HepG2 (cell line): Measurements from ENCODE around the gene CTPS2. TPM values are rescaled to one million over a fixed set of nuclear protein-coding genes. Genes with fewer than 3 reads are reported as not detected.

ENCODE experiments used
- DR1 ChIP-seq: sonication (generic); formaldehyde crosslinking; IDR thresholded peaks from 2 replicates; pipeline ENCODE4 v1.8.0; 2021; ENCODE audit warnings: mild to moderate bottlenecking, missing genetic modification reagents, inconsistent platforms
- E2F5 ChIP-seq: sonication (generic); formaldehyde crosslinking; conservative IDR thresholded peaks from 2 replicates; pipeline ENCODE4 v1.4.0; 2020; ENCODE audit warnings: missing genetic modification reagents
- ELF1 ChIP-seq: sonication (generic); formaldehyde crosslinking; IDR thresholded peaks from 2 replicates; pipeline ENCODE4 v1.4.0; 2020; ENCODE audit warnings: missing genetic modification reagents
- ETS1 ChIP-seq: sonication (generic); formaldehyde crosslinking; IDR thresholded peaks from 2 replicates; pipeline ENCODE4 v1.4.0; 2020; ENCODE audit warnings: missing genetic modification reagents
- HMG20A ChIP-seq: IDR thresholded peaks from 2 replicates; pipeline ENCODE4 v1.6.1; 2016; ENCODE audit warnings: borderline replicate concordance
- HNF4A ChIP-seq: sonication (generic); formaldehyde crosslinking; IDR thresholded peaks from 2 replicates; pipeline ENCODE4 v1.4.0; 2020; ENCODE audit warnings: missing genetic modification reagents
- KDM3A ChIP-seq: IDR thresholded peaks from 2 replicates; pipeline ENCODE4 v1.6.1; 2018; ENCODE audit warnings: low read depth, missing compliant biosample characterization
- KLF16 ChIP-seq, 2 experiments: sonication (generic) in 1 of 2; formaldehyde crosslinking in 1 of 2; IDR thresholded peaks; 2 replicates each; pipeline versions ENCODE4 v1.6.1 to v1.8.0; 2016 to 2023; ENCODE audit warnings: missing genetic modification reagents in 2 of 2, missing compliant biosample characterization in 1 of 2
- MAFF ChIP-seq: IDR thresholded peaks from 2 replicates; pipeline ENCODE4 v1.6.1; 2011; ENCODE audit warnings: low read depth, low read length, improper control_type of control experiment
- NFYC ChIP-seq: IDR thresholded peaks from 2 replicates; pipeline ENCODE4 v1.6.1; 2016; ENCODE audit warnings: missing genetic modification reagents, missing compliant biosample characterization
- NONO ChIP-seq, 2 experiments: fragments of 450-650 bp in 1 of 2; sonication (generic) in 1 of 2; formaldehyde crosslinking in 1 of 2; IDR thresholded peaks in 1 of 2; conservative IDR thresholded peaks in 1 of 2; 2 replicates each; pipeline versions ENCODE4 v1.6.1 to v1.8.0; 2017 to 2022; ENCODE audit warnings: mild to moderate bottlenecking in 1 of 2, missing genetic modification reagents in 1 of 2, moderate library complexity in 1 of 2
- PRDM4 ChIP-seq: sonication (generic); formaldehyde crosslinking; IDR thresholded peaks from 2 replicates; pipeline ENCODE4 v1.9.0; 2021; ENCODE audit warnings: missing genetic modification reagents, borderline replicate concordance
- RCOR2 ChIP-seq: IDR thresholded peaks from 2 replicates; pipeline ENCODE4 v1.6.1; 2016; ENCODE audit warnings: missing biosample characterization, missing genetic modification reagents
- RFX5 ChIP-seq: IDR thresholded peaks from 2 replicates; pipeline ENCODE4 v1.6.1; 2011; ENCODE audit warnings: low read depth, low read length, improper control_type of control experiment
- SOX13 ChIP-seq, 3 experiments: fragments of 450-650 bp in 1 of 3; sonication (generic) in 1 of 3; formaldehyde crosslinking in 1 of 3; IDR thresholded peaks in 2 of 3; conservative IDR thresholded peaks in 1 of 3; 2 replicates each; pipeline versions ENCODE4 v1.5.0 to v1.6.1; 2016 to 2020; ENCODE audit warnings: antibody characterized with exemption in 1 of 3, mild to moderate bottlenecking in 1 of 3, missing compliant biosample characterization in 1 of 3, missing genetic modification reagents in 1 of 3, moderate library complexity in 1 of 3
- SP1 ChIP-seq, 2 experiments: fragments of 450-650 bp in 1 of 2; sonication (generic) in 1 of 2; formaldehyde crosslinking in 1 of 2; IDR thresholded peaks; 2 replicates each; pipeline versions ENCODE4 v1.4.0 to v1.6.1; 2016 to 2020; ENCODE audit warnings: missing genetic modification reagents in 1 of 2
- SRY ChIP-seq: sonication (generic); formaldehyde crosslinking; IDR thresholded peaks from 2 replicates; pipeline ENCODE4 v1.8.0; 2022; ENCODE audit warnings: mild to moderate bottlenecking, missing genetic modification reagents
- ZBTB21 ChIP-seq: sonication (generic); formaldehyde crosslinking; IDR thresholded peaks from 2 replicates; pipeline ENCODE4 v1.4.0; 2020; ENCODE audit warnings: missing genetic modification reagents
- ZFP82 ChIP-seq: sonication (generic); formaldehyde crosslinking; IDR thresholded peaks from 2 replicates; pipeline ENCODE4 v1.5.1; 2020; ENCODE audit warnings: mild to moderate bottlenecking, missing genetic modification reagents, borderline replicate concordance
- ZHX1 ChIP-seq: sonication (generic); formaldehyde crosslinking; IDR thresholded peaks from 2 replicates; pipeline ENCODE4 v1.8.1; 2022; ENCODE audit warnings: low read depth, mild to moderate bottlenecking, missing genetic modification reagents
- ZNF451 ChIP-seq: sonication (generic); formaldehyde crosslinking; IDR thresholded peaks from 2 replicates; pipeline ENCODE4 v1.5.0; 2020; ENCODE audit warnings: mild to moderate bottlenecking, missing genetic modification reagents
- ZNF501 ChIP-seq: sonication (generic); formaldehyde crosslinking; IDR thresholded peaks from 2 replicates; pipeline ENCODE4 v1.5.1; 2020; ENCODE audit warnings: mild to moderate bottlenecking, moderate library complexity, missing genetic modification reagents
- polyA plus RNA-seq, 8 experiments: library from polyadenylated mRNA; depleted of rRNA in 3 of 8; stranded (reverse) in 7 of 8; unstranded in 1 of 8; fragments of >200 nt; fragmentation: Illumina TruSeq in 4 of 8; extraction: Trizol in 4 of 8; gene quantifications; 2 replicates each; pipeline versions ENCODE4 v1.2.1 to v1.2.3, GENCODE V29; 2011 to 2016; ENCODE audit warnings: low read depth in 4 of 8, missing spikeins in 1 of 8, mixed read lengths in 1 of 8; ENCODE audit not compliant: insufficient read depth in 1 of 8
- total RNA-seq, 5 experiments: library from RNA; depleted of rRNA; stranded (reverse); fragments of >200 nt; fragmentation: Illumina TruSeq; extraction: Trizol; gene quantifications; 2 replicates each; pipeline ENCODE4 v1.2.3, GENCODE V29; 2016; ENCODE audit warnings: low read depth in 1 of 5

The CTPS2 gene
- total and polyA plus RNA-seq, 2 of the 13 experiments (the other 11 are each of a cell fraction or from before 2014, with no cell fraction given), result 10.3 to 26.1 TPM

GRCh38 chrX:16719334-16720084 is 7.0 kb upstream of the CTPS2 start, which contains the start of gene SYAP1 (continued):
- TF ChIP-seq ZFP82 (no peak), HMG20A (CRISPR knock-in tag) (no peak; the same call in 1 of the 2 replicates), SRY (CRISPR knock-in tag) (peak; percentile 57; the same call in 1 of the 2 replicates), SP1 (IDR thresholded peaks at IDR 0.05) (no peak), SP1 (CRISPR knock-in tag; IDR thresholded peaks at IDR 0.05) (peak; percentile 87), PRDM4 (no peak), NFYC (peak; percentile 41), DR1 (peak; percentile 69), KLF16 (CRISPR knock-in tag; IDR thresholded peaks at IDR 0.05) (no peak; a peak in 1 of 4 replicates), KDM3A (0 out of 2 replicates have a peak, but pooled peaks have one; percentile 32), RFX5 (peak; percentile 46; the same call in 1 of the 2 replicates), ELF1 (CRISPR knock-in tag) (peak; percentile 77; the same call in 1 of the 2 replicates), RCOR2 (CRISPR knock-in tag) (no peak), ZNF501 (CRISPR knock-in tag) (peak; percentile 59), SOX13 (IDR thresholded peaks at IDR 0.05) (no peak), SOX13 (CRISPR knock-in tag; conservative IDR thresholded peaks at IDR 0.05 in 1 of 2, IDR thresholded peaks at IDR 0.05 in 1 of 2) (peak in 1 of 2 experiments; percentile 37; a peak in 2 of 4 replicates), ETS1 (no peak), MAFF (no peak), HNF4A (CRISPR knock-in tag) (peak; percentile 63), ZBTB21 (CRISPR knock-in tag) (peak; percentile 95), ZHX1 (0 out of 2 replicates have a peak, but pooled peaks have one; percentile 75), NONO (IDR thresholded peaks at IDR 0.05) (no peak), NONO (CRISPR knock-in tag; conservative IDR thresholded peaks at IDR 0.05) (0 out of 2 replicates have a peak, but pooled peaks have one; percentile 24), ZNF451 (CRISPR knock-in tag) (no peak), E2F5 (CRISPR knock-in tag) (no peak)
